Hepatocyte (in vitro differentiated cells): Measurements from ENCODE around the gene MAPK8IP3.

ENCODE experiments used
- CTCF ChIP-seq: fragments of 200-600 bp; sonication (generic); IDR thresholded peaks from 2 replicates; pipeline ENCODE4 v1.5.1; 2016; ENCODE audit warnings: antibody characterized with exemption, mild to moderate bottlenecking; ENCODE audit not compliant: poor library complexity
- EZH2 ChIP-seq: fragments of 200-600 bp; sonication (generic); IDR thresholded peaks from 2 replicates; pipeline ENCODE4 v1.6.1; 2016; ENCODE audit warnings: antibody characterized with exemption, mild to moderate bottlenecking, borderline replicate concordance
- EZH2phosphoT487 ChIP-seq: fragments of 200-600 bp; sonication (generic); IDR thresholded peaks from one replicate; pipeline ENCODE4 v1.6.1; 2018; ENCODE audit warnings: antibody characterized with exemption, mild to moderate bottlenecking, low read depth, moderate library complexity; ENCODE audit not compliant: unreplicated experiment, severe bottlenecking

GRCh38 chr16:1667916-1668315 lies 38.1 kb upstream of the MAPK8IP3 start:
- no peak for TF ChIP-seq CTCF
- TF ChIP-seq EZH2: no peak
- TF ChIP-seq EZH2phosphoT487: no peak
